ENCODE measurements around the gene GALNT11.
A peak's percentile ranks its signal among the peaks of the same experiment; 100 is the strongest.
"Not testable (repeated sequence)": the region's sequence is repeated elsewhere in the genome, so short reads cannot be mapped to it uniquely, and the experiment has no call there.

GALNT11 gene

GRCh38 chr7:152025077-152025936 is at the start of gene GALNT11:
GALNT11 (plus strand) TSS chr7:152025674; CDS start chr7:152094228, 68,554 bp downstream.
- peak; percentile 68 to 70 for DNase-seq (ENCODE audit: low read depth in 2 of 2, low spot score in 1 of 2)

DNA sequence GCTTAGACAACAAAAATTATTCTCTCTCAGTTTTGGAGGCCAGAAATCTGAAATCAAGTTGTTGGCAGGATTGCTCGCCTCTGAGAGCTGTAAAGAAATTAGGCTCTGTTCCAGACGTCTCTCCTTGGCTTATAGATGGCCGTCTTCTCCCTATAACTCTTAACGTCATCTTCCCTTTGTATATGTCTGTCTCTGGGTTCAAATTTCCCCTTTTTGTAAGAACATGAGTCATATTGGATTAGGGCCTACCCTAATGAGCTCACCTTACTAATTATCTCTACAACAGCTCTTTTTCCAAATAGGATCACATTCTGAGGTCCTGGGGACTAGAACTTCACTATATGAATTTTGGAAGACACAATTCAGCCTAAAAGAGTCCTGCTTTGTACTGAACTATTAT is 46.9 kb upstream of the GALNT11 start:
- DNase-seq (ENCODE audit: low read depth in 2 of 2, low spot score in 1 of 2), result no peak

DNA sequence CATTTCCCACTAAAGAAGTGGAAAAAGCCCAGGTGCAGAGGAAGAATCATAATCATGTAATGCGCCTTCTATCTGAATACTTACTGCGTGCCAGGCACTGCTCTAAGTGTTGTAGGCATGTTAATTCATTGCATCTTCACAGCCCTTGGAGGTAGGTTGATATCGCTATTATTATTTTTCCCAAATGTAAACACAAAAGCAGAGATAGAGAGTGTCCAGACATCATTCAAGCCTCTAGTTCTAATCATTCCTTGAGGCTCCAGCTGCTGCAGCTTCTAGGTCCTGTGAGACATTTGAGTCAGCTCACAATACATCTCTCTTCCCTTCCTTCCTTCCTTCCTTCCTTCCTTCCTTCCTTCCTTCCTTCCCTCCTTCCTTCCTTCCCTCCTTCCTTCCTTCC is 44.3 kb upstream of the GALNT11 start:
- no peak for DNase-seq (ENCODE audit: low read depth in 2 of 2, low spot score in 1 of 2)

DNA sequence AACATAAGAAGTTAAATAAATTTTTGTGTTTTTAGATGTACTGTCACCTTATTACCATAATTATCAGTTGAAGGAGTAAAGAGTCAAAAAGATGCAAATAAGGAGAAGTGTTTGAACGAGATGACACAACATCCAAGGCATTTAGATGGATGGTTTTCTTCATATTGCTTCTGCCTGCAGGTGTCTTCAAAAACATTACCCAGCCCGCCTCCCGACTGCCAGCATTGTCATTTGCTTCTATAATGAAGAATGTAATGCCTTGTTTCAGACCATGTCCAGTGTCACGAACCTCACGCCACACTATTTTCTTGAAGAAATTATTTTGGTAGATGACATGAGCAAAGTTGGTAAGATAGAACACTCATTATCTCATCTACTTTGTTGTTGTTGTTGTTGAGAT is 42.7 kb upstream of the GALNT11 start:
- DNase-seq (ENCODE audit: low read depth in 2 of 2, low spot score in 1 of 2), result no peak

GRCh38 chr7:151984612-151985011 is 40.9 kb upstream of the GALNT11 start:
- no peak for DNase-seq (ENCODE audit: low read depth in 2 of 2, low spot score in 1 of 2)

DNA sequence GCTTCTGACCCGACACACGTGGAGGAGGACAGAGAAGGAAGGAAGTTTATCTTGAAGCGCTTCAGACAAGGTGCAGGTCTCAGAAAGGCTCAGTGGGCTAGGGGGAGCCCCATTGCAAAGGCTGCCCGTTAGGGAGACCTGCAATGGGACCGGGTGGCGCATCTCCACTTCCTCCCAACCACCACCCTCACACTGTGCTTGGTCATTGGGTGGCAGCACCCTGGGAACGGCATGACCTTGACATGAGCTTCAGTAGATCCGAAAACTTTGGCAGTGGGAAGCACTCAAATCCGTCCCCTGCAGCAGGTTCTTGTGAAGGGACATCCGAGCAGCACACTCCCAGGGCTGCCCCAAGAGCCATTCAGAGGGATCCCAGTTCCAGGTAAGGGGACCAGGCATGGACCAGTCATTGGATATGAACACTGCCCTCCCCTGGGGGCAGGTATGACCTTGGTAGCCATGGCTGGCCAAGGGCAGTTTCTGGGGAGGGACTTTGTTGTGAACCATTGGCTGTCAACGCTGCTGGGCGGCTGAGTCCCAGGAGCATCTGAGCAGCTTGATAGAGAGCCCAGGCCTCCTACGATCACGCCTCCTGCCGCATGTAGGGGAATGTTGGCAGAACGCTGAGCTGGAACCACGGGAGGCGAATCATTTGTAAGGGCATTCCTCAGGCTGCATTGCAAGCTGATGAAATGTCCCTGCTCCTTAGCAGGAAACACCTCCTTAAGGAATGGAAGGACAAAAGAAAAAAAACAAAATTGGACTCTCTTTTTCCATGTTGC is 37.5 kb upstream of the GALNT11 start:
- DNase-seq (ENCODE audit: low read depth in 2 of 2, low spot score in 1 of 2), result no peak

DNA sequence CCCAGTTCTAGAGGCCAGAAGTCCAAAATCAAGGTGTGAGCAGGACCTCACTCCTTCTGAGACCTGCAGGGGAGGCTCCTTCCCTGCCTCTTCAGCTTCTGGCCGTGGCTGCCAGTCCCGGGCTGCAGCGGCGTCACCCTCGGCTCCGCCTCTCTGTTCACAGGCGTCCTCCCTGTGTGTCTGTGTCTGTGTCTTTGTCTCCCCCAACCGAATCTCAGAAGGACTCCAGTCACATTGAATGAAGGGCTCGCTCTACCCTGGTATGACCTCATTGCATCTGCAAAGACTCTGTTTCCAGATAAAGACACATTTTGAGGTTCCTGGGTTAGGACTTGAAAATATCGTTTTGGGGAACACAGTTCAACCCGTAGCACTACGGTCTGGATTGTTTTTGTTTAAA is 33.1 kb upstream of the GALNT11 start:
- peak in 1 of 2 donors; percentile 8 for DNase-seq (ENCODE audit: low read depth in 2 of 2, low spot score in 1 of 2)

GRCh38 chr7:151993977-151994676 is 31.3 kb upstream of the GALNT11 start:
- DNase-seq (ENCODE audit: low read depth in 2 of 2, low spot score in 1 of 2), result no peak

DNA sequence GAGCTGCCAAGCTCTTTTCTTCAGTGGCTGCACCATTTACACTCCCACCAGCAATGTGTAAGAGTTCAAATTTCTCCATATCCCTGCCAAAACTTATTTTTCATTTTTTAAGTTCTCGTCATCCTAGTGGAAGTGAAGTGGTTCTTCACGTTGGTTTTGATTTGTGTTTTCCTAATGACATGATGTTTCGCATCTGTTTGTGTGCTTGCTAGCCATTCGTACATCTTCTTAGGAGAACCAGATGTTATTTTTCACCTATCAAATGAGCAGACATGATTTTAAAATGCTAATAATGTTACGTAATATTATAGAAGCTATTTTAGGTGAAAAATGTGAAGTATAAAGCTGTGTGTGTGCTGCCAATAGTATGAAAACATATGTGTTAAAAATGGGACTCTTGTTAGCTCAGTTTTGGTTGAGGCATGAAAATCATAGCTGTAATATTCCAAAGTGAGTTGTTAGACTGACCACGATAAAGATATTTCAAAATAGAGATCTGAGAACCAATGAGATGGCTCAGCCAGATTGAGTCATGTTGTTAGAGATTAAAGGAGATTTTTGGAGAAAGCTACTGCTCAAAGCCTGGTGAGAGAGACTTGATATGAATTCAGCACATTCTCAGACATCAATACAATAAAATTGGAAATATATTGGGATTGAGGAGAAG is 25.9 kb upstream of the GALNT11 start:
- no peak for DNase-seq (ENCODE audit: low read depth in 2 of 2, low spot score in 1 of 2)

GRCh38 chr7:152000191-152000590 is 25.3 kb upstream of the GALNT11 start:
- DNase-seq (ENCODE audit: low read depth in 2 of 2, low spot score in 1 of 2), result no peak

- no peak for DNase-seq (ENCODE audit: low read depth in 2 of 2, low spot score in 1 of 2)
These were observed 19.1 kb upstream of the GALNT11 start for GRCh38 chr7:152006336-152006735.

DNA sequence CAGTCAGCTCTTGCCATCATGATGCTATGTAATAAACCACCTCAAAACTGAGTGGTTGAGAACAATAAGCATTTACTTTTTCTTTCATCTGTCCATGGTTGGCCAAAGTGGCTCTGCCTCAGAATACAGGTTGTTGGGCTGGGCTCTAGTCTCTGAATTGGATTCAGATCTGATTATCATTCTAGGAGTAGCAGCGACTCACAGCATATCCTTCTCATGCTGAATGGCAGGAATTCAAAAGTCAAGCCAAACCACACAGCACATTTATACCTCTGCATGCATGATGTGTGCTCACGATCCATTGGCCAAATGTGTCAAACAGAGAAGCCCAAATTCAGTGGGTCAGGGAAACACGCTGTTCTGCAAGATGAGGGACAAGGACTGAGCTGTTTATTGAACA is 13.6 kb upstream of the GALNT11 start:
- no peak for DNase-seq (ENCODE audit: low read depth in 2 of 2, low spot score in 1 of 2)

- no peak for DNase-seq (ENCODE audit: low read depth in 2 of 2, low spot score in 1 of 2)
These were observed 12.2 kb upstream of the GALNT11 start for GRCh38 chr7:152013230-152013629.

- no peak for DNase-seq (ENCODE audit: low read depth in 2 of 2, low spot score in 1 of 2)
These were observed 11.5 kb upstream of the GALNT11 start for GRCh38 chr7:152013974-152014373.

DNA sequence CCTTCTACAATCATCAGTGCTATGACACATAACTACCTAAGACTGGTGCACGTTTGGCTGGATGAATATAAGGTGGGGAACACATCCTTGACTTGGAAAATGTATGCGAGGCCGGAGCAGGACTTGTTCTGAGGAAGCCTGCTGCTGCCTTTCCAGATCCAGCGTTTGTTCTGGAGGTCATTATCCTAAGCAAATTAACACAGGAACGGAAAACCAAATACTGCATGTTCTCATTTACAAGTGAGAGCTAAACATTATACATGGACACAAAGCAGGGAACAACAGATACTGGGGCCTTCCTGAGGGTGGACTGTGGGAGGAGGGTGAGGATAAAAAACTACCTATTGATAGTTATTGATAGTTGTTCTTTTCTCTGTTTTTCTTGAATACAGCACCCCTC is 10.8 kb upstream of the GALNT11 start:
- no peak for DNase-seq (ENCODE audit: low read depth in 2 of 2, low spot score in 1 of 2)

DNA sequence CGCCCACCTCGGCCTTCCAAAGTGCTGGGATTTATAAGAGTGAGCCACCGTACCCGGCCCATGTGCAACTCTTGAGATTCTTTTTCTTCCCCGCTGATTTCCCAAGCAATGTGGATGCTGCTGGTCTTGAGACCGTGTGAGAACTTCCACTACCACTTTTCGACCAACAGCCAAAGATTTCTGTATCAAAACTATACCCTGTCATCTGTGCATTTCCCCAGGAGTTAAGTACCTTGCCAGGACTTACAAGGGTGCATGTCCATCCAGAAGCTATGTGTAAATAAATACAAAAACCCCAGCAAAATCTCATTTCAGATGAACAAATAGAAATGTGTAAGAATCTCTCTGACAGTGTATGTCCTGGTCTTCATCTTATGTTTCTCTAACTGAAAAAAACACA is 9.9 kb upstream of the GALNT11 start:
- DNase-seq (ENCODE audit: low read depth in 2 of 2, low spot score in 1 of 2), result no peak

DNA sequence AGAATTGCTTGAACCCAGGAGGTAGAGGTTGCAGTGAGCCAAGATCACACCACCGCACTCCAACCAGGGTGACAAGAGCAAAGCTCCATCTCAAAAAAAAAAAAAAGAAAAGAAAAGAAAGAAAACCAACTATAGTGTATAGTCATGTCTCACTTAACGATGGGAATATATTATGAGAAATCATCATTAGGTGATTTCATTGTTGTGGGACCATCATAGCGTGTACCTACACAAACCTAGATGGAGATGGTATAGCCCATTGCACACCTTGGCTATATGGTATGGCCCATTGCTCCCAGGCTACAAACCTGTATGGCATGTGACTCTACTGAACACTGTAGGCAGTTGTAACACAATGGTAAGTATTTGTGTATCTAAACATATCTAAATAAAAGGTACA is 8.5 kb upstream of the GALNT11 start:
- no peak for DNase-seq (ENCODE audit: low read depth in 2 of 2, low spot score in 1 of 2)

GRCh38 chr7:152017683-152018082 is 7.8 kb upstream of the GALNT11 start:
- DNase-seq (ENCODE audit: low read depth in 2 of 2, low spot score in 1 of 2), result not testable (repeated sequence)

DNA sequence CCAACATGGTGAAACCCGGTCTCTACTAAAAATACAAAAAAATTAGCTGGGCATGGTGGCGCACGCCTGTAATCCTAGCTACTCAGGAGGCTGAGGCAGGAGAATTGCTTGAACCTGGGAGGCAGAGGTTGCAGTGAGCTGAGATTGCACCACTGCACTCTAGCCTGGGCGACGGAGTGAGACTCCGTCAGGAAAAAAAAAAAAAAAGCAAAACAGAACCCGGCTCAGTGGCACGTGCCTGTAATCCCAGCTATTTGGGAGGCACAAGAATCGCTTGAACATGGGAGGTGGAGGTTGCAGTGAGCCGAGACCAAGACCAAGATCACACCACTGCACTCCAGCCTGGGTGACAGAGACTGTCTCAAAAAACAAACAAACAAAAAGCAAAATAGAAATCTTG is 3.7 kb upstream of the GALNT11 start:
- DNase-seq (ENCODE audit: low read depth in 2 of 2, low spot score in 1 of 2), result not testable (repeated sequence)

GRCh38 chr7:152025937-152026890 is 740 bp downstream of the GALNT11 start:
- no peak for DNase-seq (ENCODE audit: low read depth in 2 of 2, low spot score in 1 of 2)
